GM13976 (cell line): ENCODE measurements around the gene ACTL7B.
A peak's percentile ranks its signal among the peaks of the same experiment; 100 is the strongest.
"Not testable (repeated sequence)": the region's sequence is repeated elsewhere in the genome, so short reads cannot be mapped to it uniquely, and the experiment has no call there.

Source experiments
- DNase-seq: peaks from one replicate; pipeline ENCODE4 v3.0.0; 2012; ENCODE audit warnings: low spot score
- in situ Hi-C: fragments of 300-500 bp; cut with MboI; formaldehyde crosslinking; loops from one replicate; pipeline ENCODE4 v1.12.0; 2022; ENCODE audit warnings: low sequenced_read_pairs, mixed read lengths, inconsistent platforms; ENCODE audit not compliant: unreplicated experiment
- TF ChIP-seq, protein P1 (sequence below): IDR thresholded peaks from 2 replicates; pipeline ENCODE4 v1.5.1; 2012; ENCODE audit warnings: borderline replicate concordance, mild to moderate bottlenecking; ENCODE audit not compliant: insufficient read depth; ENCODE audit errors: extremely low read depth, missing control alignments, control extremely low read depth

Gene ACTL7B

DNA sequence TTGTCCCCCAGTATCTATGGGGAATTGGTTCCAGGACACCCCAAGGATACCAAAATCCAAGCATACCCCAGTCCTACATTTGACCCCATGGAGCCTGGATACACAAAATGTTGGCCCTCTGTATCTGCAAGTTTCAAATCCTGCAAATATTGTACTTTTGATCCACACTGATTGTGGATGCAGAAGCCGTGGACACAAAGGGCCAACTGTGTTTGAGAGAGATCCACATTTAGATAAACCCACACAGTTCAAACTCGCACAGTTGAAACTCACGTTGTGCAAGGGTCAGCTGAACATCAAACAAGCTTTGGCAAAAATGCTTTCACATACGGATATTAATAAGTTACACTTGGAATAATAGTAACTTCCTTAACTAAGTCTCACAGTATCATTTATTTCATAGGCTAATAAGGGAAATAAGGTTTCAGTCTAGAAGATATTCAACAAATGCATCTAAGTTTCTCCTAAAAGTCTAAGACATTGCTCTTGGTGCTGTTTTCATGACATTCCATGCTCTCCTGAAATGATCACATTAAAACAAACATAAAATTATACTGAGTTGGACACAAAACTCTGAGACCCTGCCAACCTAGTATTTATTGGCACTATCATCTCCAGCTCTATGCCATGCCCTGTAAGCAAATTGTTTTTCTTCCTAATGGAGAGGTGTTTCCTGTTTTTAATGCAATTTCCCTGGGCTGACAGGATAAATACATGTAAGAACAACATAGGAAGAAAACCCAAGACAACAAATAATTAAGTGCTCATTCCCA, 38.6 kb upstream of the ACTL7B start:
- TF ChIP-seq, protein P1, sequence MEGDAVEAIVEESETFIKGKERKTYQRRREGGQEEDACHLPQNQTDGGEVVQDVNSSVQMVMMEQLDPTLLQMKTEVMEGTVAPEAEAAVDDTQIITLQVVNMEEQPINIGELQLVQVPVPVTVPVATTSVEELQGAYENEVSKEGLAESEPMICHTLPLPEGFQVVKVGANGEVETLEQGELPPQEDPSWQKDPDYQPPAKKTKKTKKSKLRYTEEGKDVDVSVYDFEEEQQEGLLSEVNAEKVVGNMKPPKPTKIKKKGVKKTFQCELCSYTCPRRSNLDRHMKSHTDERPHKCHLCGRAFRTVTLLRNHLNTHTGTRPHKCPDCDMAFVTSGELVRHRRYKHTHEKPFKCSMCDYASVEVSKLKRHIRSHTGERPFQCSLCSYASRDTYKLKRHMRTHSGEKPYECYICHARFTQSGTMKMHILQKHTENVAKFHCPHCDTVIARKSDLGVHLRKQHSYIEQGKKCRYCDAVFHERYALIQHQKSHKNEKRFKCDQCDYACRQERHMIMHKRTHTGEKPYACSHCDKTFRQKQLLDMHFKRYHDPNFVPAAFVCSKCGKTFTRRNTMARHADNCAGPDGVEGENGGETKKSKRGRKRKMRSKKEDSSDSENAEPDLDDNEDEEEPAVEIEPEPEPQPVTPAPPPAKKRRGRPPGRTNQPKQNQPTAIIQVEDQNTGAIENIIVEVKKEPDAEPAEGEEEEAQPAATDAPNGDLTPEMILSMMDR: no peak
- DNase-seq: no peak
- in situ Hi-C loops: no loop called here

DNA sequence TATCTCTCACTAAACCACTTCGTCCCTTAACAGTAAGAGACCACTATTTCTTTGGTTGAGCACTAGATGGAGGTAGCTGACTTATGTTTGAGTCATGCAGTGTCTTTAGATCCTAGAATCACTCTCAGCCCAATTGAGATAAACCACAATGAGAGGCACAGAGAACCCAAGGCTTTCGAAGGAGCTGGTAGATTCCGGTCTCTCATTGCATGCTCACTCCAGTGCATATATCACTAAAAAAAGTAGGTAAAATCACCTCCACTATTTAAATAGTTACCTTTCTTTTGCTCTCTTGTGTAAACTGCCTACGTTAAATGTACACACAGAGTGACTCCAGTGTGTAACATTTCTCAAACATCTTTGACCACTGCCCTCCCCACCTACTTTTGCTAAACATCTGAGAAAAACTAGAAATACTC, 33.9 kb upstream of the ACTL7B start:
- DNase-seq: no peak
- in situ Hi-C loops: no loop called here
- TF ChIP-seq, protein P1: no peak

DNA sequence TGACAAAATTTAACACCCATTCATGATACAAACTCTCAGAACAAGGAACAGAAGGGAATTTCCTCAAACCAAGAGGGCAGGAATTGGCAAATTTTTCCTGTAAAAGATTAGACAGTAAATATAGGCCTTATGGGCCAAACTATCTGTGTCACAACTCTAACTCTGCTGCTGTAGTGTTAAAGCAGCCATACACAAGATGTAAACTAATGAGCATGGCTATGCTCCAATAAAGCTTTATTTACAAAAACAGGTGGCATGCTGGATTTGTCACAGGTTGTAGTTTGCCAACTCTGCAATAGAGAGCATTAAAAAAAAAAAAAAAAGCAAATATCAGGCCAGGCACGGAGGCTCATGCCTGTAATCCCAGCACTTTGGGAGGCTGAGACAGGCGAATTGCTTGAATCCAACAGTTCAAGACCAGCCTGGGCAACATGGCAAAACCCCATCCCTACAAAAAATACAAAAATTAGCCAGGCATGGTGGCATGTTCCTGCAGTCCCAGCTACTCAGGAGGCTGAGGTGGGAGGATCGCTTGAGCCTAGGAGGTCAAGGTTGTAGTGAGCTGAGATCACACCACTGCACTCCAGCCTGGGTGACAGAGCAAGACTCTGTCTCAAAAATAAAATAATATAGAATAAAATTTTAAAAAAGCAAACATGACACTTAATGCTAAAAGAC, 30.9 kb upstream of the ACTL7B start:
- in situ Hi-C loops, DNase-seq: not testable (repeated sequence)

DNA sequence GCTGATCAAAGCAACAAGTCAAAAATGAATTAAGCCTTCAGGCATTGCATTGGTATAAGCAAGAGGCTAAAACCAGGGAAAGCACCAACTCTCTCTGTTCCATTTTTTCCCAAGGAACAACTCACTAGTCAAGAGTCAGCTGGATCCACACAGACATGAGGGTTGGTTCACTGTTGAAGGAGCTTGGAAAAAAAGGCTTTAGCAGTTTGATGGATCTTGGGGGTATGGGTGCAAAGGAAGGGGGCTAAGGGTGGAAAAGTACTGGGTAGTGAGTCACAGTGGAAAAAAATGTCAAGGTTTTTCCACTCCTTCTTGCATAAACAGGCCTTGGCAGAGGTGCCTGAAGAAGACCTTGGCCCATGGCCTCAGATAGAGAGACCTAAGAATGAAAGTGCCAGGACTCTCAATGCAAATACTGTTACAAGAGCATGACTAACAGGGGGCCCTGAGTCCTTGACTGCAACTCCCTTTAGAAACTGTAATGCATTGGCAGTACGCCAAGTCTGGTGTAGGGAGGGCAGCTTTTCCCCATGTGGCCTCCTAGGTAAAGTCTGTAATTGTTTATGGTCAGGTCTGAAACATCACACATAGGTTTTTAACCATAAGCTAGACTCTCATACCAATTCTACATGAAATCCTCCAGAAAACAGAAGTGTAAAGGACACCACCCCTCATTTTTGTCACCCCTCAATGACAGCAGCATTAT, 30.0 kb upstream of the ACTL7B start:
- in situ Hi-C loops: no loop called here
- TF ChIP-seq, protein P1: no peak
- DNase-seq: peak; percentile 71

DNA sequence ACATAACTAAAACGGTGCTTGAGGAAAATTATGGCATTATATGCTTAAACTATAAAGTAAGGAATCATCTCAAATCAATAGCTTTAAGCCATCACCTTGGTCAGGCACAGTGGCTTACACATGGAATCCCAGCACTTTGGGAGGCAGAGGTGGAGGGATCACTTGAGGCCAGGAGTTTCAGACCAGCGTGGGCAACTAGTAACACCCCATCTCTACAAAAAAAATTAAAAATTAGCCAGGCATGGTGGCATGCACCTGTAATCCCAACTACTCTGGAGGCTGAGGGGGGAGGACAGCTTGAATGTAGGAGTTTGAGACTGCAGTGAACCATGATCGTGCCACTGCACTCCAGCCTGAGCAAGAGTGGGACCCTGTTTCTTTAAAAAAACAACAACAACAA, 28.9 kb upstream of the ACTL7B start:
- in situ Hi-C loops: no loop called here
- TF ChIP-seq, protein P1: no peak
- no peak for DNase-seq

DNA sequence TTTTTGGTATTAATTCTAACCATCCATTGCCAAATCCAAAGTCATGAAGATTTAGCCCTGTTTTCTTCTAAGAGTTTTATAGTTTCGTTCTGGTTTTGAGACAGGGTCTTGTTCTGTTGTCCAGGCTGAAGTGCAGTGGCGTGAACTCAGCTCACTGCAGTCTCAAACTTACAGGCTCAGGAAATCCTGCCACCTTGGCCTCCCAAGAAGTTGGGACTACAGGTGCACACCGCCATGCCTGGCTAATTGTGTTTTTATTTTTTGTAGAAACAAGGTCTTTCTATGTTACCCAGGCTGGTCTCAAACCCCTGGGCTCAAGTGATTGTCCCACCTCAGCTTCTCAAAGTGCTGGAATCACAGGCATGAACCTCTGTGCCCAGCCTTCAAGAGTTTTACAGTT, 27.3 kb upstream of the ACTL7B start:
- no peak for DNase-seq
- in situ Hi-C loops: no loop called here
- TF ChIP-seq, protein P1: no peak
